GM18861 (cell line): ENCODE measurements around the gene EPHA3.

Experiments
- ATAC-seq: cut with Tn5 transposase; IDR thresholded peaks from one replicate; pipeline ENCODE4 v1.9.1; 2021; ENCODE audit not compliant: unreplicated experiment

The EPHA3 gene

GRCh38 chr3:89144080-89144479 lies 36.7 kb downstream of the EPHA3 start:
- ATAC-seq = no peak

- ATAC-seq = no peak
Measured at GRCh38 chr3:89145995-89146394, 38.6 kb downstream of the EPHA3 start.

GRCh38 chr3:89154416-89154815 lies 47.0 kb downstream of the EPHA3 start:
- ATAC-seq = no peak

- no peak for ATAC-seq
Measured at GRCh38 chr3:89155811-89156210, 48.4 kb downstream of the EPHA3 start.

GRCh38 chr3:89157575-89157974 lies 50.2 kb downstream of the EPHA3 start:
- no peak for ATAC-seq

GRCh38 chr3:89159605-89160004 lies 52.2 kb downstream of the EPHA3 start:
- no peak for ATAC-seq

GRCh38 chr3:89164774-89165173 lies 57.4 kb downstream of the EPHA3 start:
- ATAC-seq = no peak

GRCh38 chr3:89165636-89166263 lies 58.3 kb downstream of the EPHA3 start:
- ATAC-seq = no peak

- no peak for ATAC-seq
Measured at GRCh38 chr3:89171687-89172545, 64.5 kb downstream of the EPHA3 start.

- ATAC-seq = no peak
Measured at GRCh38 chr3:89173546-89173945, 66.1 kb downstream of the EPHA3 start.

- no peak for ATAC-seq
Measured at GRCh38 chr3:89179355-89180001, 72.1 kb downstream of the EPHA3 start.

- ATAC-seq = no peak
Measured at GRCh38 chr3:89180334-89180733, 72.9 kb downstream of the EPHA3 start.

GRCh38 chr3:89182056-89182455 lies 74.6 kb downstream of the EPHA3 start:
- no peak for ATAC-seq

- no peak for ATAC-seq
Measured at GRCh38 chr3:89184151-89184995, 77.0 kb downstream of the EPHA3 start.

GRCh38 chr3:89186456-89186855 lies 79.0 kb downstream of the EPHA3 start:
- ATAC-seq = no peak

GRCh38 chr3:89198591-89198990 lies 91.2 kb downstream of the EPHA3 start:
- no peak for ATAC-seq

- ATAC-seq = no peak
Measured at GRCh38 chr3:89212619-89213018, 105.2 kb downstream of the EPHA3 start.

- no peak for ATAC-seq
Measured at GRCh38 chr3:89216016-89216739, 108.8 kb downstream of the EPHA3 start.

GRCh38 chr3:89217148-89217685 lies 109.8 kb downstream of the EPHA3 start:
- no peak for ATAC-seq

- ATAC-seq = no peak
Measured at GRCh38 chr3:89221924-89222323, 114.5 kb downstream of the EPHA3 start.
